ENCODE data around the gene SNAP25. TPM values are rescaled to one million over a fixed set of nuclear protein-coding genes. Genes with fewer than 3 reads are reported as not detected.

The SNAP25 gene
- total RNA-seq, 1 donor from 2014 or later = 0.22 TPM

DNA sequence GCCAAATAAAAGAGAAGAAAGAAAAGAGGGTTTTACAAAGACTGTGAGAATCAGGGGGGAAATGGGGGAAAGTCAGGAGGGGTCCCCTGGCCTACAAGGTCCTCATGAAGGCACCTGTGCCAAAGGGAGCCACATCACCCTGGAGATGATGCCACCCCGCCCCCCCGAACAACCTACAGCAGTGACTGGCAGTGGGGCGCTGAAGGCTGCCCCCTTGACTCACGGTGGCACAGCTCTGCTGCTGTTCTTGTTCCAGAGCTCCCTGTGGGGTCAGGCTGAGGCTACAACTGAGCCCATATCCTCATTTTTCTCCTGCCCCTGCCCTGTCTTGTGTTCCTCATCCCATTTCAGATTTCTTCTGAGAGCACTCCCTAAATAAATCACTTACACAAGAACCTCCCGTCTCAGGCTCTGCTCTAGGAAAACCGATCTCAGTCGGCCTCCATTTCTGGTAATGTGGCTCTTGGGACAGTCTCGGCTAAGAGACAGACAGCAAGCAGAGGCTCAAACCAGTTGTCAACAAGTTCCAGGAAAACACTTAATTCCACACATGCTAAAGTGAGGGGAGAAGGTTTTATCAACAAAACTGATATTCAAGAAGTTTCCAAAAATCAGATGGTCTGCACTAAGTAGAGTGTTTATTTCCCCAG lies 105.7 kb downstream of the SNAP25 start:
- Histone ChIP-seq H3K4me1 (no peaks in the 10 kb centered on the region), H3K27me3 (ENCODE audit: low read depth) (peaks cover 21% of the 10 kb centered on the region), H3K36me3 (no peaks in the 10 kb centered on the region), H3K9me3 (replicated peaks) (no peaks in the 10 kb centered on the region), H3K4me3 (no peak overlapping the region), H3K27ac (replicated peaks) (no peak overlapping the region)
- no peak for TF ChIP-seq CTCF (IDR thresholded peaks at IDR 0.05; ENCODE audit: borderline replicate concordance)
- no peak for DNase-seq
- intact Hi-C loops (cut with micrococcal nuclease) = no loop called here

- no peak for DNase-seq
- peaks cover 1% of the 10 kb centered on the region for H3K27me3 ChIP-seq (ENCODE audit: low read depth)
- no peaks in the 10 kb centered on the region for H3K36me3 ChIP-seq
- intact Hi-C loops (cut with micrococcal nuclease) = no loop called here
- no peak overlapping the region for H3K4me3 ChIP-seq
- no peak overlapping the region for H3K27ac ChIP-seq (replicated peaks)
- no peak for TF ChIP-seq CTCF (IDR thresholded peaks at IDR 0.05; ENCODE audit: borderline replicate concordance)
- H3K4me1 ChIP-seq = no peaks in the 10 kb centered on the region
- no peaks in the 10 kb centered on the region for H3K9me3 ChIP-seq (replicated peaks)
These were observed 110.2 kb downstream of the SNAP25 start for GRCh38 chr20:10328897-10329255.

- no peak overlapping the region for H3K4me3 ChIP-seq
- H3K27ac ChIP-seq (replicated peaks) = no peak overlapping the region
- H3K36me3 ChIP-seq = no peaks in the 10 kb centered on the region
- intact Hi-C loops (cut with micrococcal nuclease) = no loop called here
- DNase-seq = no peak
- no peaks in the 10 kb centered on the region for H3K27me3 ChIP-seq (ENCODE audit: low read depth)
- no peaks in the 10 kb centered on the region for H3K4me1 ChIP-seq
- H3K9me3 ChIP-seq (replicated peaks) = no peaks in the 10 kb centered on the region
- no peak for TF ChIP-seq CTCF (IDR thresholded peaks at IDR 0.05; ENCODE audit: borderline replicate concordance)
These were observed 110.9 kb downstream of the SNAP25 start for GRCh38 chr20:10329387-10330005.

- H3K36me3 ChIP-seq = no peaks in the 10 kb centered on the region
- no peaks in the 10 kb centered on the region for H3K9me3 ChIP-seq (replicated peaks)
- no peak for TF ChIP-seq CTCF (IDR thresholded peaks at IDR 0.05; ENCODE audit: borderline replicate concordance)
- no peak overlapping the region for H3K27ac ChIP-seq (replicated peaks)
- intact Hi-C loops (cut with micrococcal nuclease) = no loop called here
- H3K4me1 ChIP-seq = no peaks in the 10 kb centered on the region
- no peaks in the 10 kb centered on the region for H3K27me3 ChIP-seq (ENCODE audit: low read depth)
- H3K4me3 ChIP-seq = no peak overlapping the region
- no peak for DNase-seq
These were observed 111.4 kb downstream of the SNAP25 start for GRCh38 chr20:10330071-10330470.

- no peaks in the 10 kb centered on the region for H3K9me3 ChIP-seq (replicated peaks)
- H3K4me3 ChIP-seq = no peak overlapping the region
- no peak for DNase-seq
- H3K4me1 ChIP-seq = no peaks in the 10 kb centered on the region
- H3K27ac ChIP-seq (replicated peaks) = no peak overlapping the region
- no peaks in the 10 kb centered on the region for H3K36me3 ChIP-seq
- intact Hi-C loops (cut with micrococcal nuclease) = no loop called here
- no peak for TF ChIP-seq CTCF (IDR thresholded peaks at IDR 0.05; ENCODE audit: borderline replicate concordance)
- no peaks in the 10 kb centered on the region for H3K27me3 ChIP-seq (ENCODE audit: low read depth)
These were observed 114.2 kb downstream of the SNAP25 start for GRCh38 chr20:10332656-10333415.

All from left ventricle myocardium inferior (tissue), 1 donor.